HG03571 (cell line): ENCODE results near the gene FADS3.

Experiments
- ATAC-seq: cut with Tn5 transposase; IDR thresholded peaks from one replicate; pipeline ENCODE4 v1.9.1; 2021; ENCODE audit not compliant: unreplicated experiment

The FADS3 gene

DNA sequence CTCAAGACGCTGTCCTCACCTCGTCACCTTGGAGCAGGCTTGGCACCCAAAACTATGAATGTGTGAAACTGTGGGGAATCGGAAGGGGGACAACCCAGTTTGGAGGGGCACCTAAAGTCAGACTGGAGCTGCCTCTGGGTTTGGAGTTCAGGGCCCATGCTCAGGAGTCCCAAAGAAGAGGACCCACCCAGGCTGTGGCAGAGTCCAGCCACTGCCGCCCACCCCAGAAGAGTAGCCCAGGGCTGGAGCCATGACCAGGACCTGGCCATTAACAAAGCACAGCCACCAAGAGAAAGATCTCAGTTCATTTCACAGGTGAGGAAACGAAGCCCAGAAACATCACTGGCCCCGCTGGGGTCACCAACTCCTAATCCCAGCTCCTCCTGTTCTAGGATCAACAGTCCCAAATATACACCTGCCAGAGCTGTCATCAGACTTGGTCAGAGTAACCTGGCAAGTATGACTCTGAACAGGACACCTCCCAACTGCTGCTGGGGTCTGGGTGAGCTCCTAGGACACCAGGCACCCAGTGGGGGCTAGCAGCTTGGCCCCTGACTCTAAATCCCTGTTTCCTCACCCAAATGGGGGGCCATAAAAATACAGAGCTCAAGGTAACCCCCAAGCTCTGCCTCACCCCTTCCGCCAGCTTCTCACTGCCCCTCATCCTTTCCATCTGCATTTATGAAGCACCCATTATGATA lies 23.3 kb upstream of the FADS3 start:
- no peak for ATAC-seq

DNA sequence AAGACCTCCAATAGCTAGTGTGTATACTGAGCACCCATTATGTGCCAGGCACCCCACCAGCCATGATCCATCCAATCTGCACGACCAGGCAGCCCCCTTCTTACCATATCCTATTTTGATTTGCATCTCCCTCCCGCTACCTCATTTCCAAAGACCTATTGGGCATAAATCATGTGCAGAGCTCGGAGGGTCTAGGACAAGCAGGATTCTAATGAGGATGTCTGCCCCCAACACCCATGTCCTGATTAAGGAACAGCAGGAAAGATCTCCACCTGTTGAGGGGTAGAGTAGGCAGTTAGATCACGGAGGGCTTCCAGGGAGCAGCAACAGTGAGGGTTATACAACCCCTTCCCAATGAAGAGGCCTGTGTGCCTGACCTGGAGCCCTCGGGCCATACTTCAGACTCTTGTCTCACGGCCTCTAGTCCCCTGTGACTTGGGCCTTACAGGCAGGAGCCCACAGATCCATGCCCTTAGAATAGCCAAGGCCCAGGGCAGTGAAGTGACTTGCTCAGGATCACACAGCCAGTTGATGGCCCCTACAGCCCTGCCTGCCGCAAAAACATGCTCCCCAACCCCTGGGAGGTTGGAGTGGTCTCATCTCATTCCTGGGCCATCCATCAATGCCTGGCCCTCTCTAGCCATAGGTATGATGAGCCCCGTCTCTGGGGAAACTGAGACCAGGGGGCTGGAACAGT lies 22.5 kb upstream of the FADS3 start:
- no peak for ATAC-seq

DNA sequence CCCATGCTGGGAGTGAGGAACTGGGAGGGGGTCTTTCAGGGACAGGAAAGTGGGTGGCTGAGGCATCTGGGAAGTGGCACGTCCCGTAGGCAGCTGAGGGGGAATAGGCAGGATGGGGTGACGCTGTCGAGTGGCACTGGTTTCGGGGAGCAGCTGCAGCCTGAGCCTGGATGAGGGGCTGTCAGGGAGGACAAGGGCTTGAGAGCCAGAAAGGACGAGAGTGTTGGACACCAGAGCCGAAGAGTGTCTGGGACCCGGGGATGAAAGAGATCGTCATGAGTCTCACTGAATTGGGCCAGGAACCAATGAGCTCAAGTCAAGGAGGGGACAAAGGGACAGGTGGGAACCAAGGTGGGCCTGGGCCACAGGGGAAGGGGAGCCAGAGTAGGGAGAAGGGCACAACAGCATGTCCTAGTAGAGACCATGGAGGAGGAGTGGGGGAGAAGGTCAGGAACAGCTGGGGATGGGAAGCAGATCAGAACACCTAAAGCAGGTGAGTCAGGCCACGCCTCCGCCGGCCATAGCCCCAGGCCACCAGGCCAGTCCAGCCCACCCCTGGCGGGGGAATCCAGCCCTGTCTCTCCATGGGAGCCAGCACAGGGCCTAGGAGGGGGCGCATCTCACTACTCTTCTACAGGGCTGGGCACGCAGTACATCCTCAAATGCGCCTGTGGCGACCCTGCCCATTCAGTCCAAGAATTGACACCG lies 21.8 kb upstream of the FADS3 start:
- ATAC-seq = no peak

DNA sequence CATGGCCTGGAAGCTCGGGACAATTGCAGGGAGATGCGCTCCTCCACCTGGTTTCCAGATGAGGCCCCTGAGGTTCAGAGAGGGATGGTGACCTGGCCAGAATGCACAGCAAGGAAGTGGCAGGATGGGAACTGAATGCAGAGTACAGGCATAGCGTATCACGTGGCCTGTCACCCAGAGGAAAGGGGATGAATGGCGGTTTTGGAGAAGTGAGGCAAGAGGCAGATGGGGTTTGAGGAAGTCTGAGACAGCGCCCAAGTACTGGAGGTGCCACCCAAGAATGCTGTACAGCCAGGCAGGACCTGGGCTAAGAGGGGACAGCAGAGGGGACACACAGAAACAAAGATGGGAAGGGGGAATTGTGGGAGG lies 21.2 kb upstream of the FADS3 start:
- no peak for ATAC-seq

- no peak for ATAC-seq
These were observed 20.6 kb upstream of the FADS3 start for GRCh38 chr11:61911701-61912529.

- ATAC-seq = no peak
These were observed 19.9 kb upstream of the FADS3 start for GRCh38 chr11:61911128-61911700.

DNA sequence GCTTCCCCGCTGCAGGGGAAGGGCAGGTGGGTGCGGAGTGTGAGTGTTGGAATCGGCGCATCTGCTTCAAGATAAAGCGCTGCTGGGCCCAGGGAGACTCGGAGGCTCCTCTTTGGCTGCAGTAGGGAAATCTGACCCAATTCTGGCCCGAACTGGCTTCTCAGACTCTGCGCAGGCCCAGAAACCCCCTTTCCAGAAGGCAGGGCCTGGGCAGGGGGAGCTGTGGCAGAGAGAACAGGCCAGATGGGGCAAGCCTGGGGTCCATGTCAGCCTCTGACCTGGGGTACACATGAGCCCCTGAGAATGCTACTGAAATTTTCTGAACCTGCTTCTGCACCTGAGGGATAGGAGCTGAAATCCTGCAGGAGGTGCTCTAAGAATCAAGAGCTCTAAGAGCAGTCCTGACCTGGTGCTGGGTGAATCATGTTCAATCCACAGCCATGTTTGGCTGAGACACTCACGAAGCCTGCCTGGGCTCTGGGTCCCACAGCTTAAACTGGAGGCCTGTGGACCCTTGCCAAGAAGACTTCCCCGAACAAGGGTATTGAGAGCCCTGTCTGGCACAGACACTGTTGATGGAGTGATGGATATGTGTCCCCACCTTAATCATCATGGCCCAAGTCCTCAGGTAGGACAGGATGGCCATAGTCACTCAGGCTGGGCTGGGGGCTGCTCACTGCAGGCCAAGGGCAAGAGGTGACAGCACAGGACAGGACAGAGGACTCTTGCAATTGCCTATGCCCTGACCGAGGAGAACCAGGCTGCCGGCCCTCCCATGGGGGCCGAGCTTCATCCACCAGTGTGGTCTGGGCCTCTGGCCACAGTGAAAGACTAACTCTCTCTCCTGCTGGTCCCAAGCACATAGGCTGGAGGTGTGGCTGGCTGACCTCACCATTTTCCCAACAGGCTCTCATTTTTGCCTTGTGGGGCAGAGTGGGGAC lies 19.1 kb upstream of the FADS3 start:
- no peak for ATAC-seq

DNA sequence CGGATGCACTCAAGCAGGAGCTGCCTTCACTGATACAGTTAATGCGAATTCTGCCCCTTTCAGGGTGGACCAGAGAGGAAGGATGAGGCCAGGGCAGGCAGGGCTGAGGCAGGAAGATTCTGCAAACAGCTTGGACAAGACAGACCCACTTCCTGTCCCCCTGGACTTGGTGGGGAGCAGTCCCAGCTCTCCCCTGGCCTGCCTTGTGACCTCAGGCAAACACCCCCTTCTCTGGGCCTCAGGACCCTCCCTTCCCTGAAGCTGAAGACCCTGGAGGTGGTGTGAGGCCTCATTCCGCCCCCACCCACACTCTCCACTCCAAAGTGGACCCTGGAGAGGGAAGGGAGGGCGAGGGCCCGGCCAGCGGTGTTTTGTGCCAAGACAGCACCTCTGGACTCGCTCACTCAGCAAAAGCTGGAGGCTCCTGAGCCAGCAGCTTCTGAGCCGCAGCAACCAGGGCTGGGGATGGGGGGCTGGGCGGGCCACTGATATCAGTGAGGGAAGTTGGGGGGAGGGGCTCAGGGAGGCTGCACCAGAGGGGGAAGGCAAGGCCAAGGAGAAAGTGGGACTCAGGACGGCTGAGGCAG lies 17.5 kb upstream of the FADS3 start:
- ATAC-seq = no peak

DNA sequence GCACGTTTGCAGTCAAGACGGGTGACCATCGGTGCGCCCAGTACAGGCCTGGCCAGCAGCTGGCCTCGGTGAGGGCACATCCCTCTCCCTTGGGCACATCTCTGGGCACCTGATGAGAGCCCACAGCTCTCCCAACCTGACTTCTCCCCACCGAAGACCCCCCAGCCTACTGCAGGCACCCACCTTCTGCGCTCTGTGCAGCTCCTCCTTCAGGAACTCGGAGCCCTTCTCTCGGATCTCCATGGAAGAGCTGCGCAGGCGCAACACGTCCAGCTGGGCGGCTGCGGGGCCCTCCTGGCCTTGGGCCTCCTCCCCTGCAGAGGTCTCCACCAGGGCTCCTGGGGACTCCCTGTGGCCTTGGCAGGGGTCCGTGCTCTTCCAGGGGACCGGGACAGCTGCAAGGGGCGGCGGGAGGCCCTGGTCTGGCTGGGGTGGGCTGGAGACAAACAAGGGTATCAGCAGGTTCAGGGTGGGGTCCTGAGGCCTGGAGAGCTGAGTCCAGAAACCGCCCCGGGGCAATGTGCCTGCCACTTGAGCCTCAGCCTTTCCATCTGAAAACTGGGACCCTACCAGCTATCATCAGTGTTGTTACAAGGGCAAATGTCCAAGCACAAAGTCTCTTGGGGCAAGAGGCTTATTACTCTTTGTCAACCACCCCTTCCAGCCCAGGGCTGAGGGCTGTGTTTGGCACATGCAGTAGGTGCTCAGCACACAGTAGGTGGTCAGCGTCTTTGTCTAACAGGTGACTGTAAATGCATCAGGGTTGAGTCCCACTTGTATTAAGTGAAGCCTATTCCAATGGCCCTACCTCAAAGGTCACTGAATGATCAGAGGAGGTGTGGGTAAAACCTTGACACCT lies 16.8 kb upstream of the FADS3 start:
- no peak for ATAC-seq

DNA sequence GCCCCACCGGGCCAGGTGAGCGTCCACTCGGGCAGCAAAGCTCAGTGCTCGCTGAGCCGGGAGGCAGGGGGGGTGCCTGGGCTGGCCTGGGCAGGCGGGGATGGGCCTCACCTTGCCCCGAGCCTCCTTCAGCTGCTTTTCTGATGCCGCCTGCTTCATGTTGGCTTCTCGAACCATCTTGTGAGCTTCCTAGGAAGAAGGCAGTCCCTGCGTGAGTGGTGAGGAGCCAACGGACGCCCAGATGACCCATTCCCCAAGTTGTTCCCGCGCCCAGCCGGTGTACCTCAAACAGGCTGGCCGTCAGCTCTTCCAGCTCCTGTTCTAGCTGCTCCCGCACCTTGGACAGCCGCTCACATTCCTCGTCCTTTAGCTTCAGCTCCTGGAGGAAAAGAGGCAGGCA lies 15.9 kb upstream of the FADS3 start:
- ATAC-seq = no peak

- no peak for ATAC-seq
These were observed 15.2 kb upstream of the FADS3 start for GRCh38 chr11:61906522-61906909.

GRCh38 chr11:61905801-61906521 lies 14.6 kb upstream of the FADS3 start:
- ATAC-seq = no peak

GRCh38 chr11:61905067-61905696 lies 13.8 kb upstream of the FADS3 start:
- ATAC-seq = no peak

- no peak for ATAC-seq
These were observed 13.2 kb upstream of the FADS3 start for GRCh38 chr11:61904539-61905048.

DNA sequence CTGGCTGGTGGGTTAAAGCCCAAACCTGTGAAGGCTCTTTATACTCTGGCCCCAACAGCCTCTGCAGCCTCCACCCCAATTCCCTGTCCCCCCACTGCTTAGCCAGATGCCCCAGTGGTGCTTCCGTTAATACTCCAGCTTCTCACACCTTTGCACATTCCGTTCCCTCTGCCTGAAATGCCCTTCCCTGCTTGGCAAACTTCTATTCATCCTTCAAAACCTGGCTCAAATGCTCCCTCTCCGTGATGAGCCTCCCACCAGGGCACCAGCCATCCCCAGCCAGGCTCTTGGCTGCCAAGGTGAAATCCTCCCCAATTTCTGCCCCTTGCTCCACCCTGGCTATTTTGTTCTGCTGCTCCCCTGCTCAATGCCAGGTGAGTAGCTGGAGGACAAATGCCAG lies 12.5 kb upstream of the FADS3 start:
- ATAC-seq = no peak

DNA sequence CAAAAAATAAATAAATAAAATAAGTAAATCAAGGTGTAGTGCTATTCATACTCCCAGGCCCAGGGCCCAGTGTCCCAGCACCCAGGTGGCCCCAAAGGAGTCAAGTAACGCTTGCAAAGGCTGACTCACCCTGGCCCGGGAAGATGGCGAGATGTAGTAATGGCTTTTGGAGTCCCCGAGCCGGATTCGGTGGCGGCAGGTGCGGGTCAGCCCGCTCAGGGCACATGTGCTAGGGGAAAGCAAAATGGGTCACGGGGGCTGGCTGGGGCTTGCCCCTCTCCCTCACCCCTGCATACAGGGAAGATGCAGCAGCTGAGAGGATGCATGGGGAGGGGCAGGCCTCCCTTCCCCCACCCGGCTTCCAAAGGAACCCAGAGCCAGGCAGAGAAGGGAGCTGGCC lies 11.0 kb upstream of the FADS3 start:
- ATAC-seq = no peak

DNA sequence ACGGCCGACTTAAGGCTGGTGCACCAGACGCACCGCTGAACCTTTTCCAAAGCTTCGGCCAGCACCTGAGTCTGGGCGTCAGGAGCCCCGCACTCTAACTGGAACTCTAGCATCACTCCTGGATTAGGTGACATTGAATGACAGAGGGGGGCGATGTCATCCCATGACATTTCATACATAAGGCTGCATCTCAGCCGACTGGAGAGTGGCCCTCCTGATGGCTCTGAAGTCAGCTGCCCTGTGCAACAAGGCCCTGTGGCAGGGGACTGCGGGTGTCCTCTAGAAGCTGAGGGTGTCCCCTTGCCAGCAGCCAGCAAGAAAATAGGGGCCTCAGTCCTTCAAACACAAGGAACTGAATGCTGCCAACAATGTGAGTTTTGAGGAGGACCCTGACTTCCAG lies 10.1 kb upstream of the FADS3 start:
- no peak for ATAC-seq
